ENCODE measurements around the gene HDLBP. TPM values are rescaled to one million over a fixed set of nuclear protein-coding genes. Genes with fewer than 3 reads are reported as not detected.

Gene HDLBP
- total RNA-seq, 2 experiments from 2014 or later = 259 to 266 TPM

- Mint-ChIP-seq H3K27me3 (no peaks in the 10 kb centered on the region), H3K27ac (no peak overlapping the region), H3K4me3 (no peak overlapping the region), H3K9me3 (no peaks in the 10 kb centered on the region), H3K36me3 (ENCODE audit: low read depth) (peaks cover 68% of the 10 kb centered on the region), H3K4me1 (ENCODE audit: low read depth) (no peaks in the 10 kb centered on the region)
- no peak for DNase-seq
- intact Hi-C loops (cut with micrococcal nuclease) = no loop called here
- ChIA-PET CTCF (no interaction called here), POLR2A (no interaction called here)
- no peak for ATAC-seq
- no peak for TF ChIP-seq CTCF (IDR thresholded peaks at IDR 0.05)
Measured at GRCh38 chr2:241230435-241230834, 85.0 kb downstream of the HDLBP start.

- Mint-ChIP-seq H3K4me3 (no peak overlapping the region), H3K27me3 (no peaks in the 10 kb centered on the region), H3K27ac (no peak overlapping the region), H3K36me3 (ENCODE audit: low read depth) (peaks cover 61% of the 10 kb centered on the region), H3K9me3 (no peaks in the 10 kb centered on the region), H3K4me1 (ENCODE audit: low read depth) (no peaks in the 10 kb centered on the region)
- intact Hi-C loops (cut with micrococcal nuclease) = no loop called here
- DNase-seq (no peak), ATAC-seq (no peak)
- ChIA-PET CTCF (no interaction called here), POLR2A (no interaction called here)
- no peak for TF ChIP-seq CTCF (IDR thresholded peaks at IDR 0.05)
Measured at GRCh38 chr2:241229563-241230401, 85.7 kb downstream of the HDLBP start.

GRCh38 chr2:241228860-241229516 is 86.5 kb downstream of the HDLBP start:
- intact Hi-C loops (cut with micrococcal nuclease) = no loop called here
- ChIA-PET CTCF (no interaction called here), POLR2A (no interaction called here)
- Mint-ChIP-seq H3K9me3 (no peaks in the 10 kb centered on the region), H3K27ac (no peak overlapping the region), H3K27me3 (no peaks in the 10 kb centered on the region), H3K4me3 (no peak overlapping the region), H3K4me1 (ENCODE audit: low read depth) (no peaks in the 10 kb centered on the region), H3K36me3 (ENCODE audit: low read depth) (peaks cover 55% of the 10 kb centered on the region)
- TF ChIP-seq CTCF (IDR thresholded peaks at IDR 0.05) = no peak
- DNase-seq (no peak), ATAC-seq (no peak)

GRCh38 chr2:241228081-241228859 is 87.2 kb downstream of the HDLBP start:
- peaks cover 48% of the 10 kb centered on the region for H3K36me3 Mint-ChIP-seq (ENCODE audit: low read depth)
- no peak overlapping the region for H3K4me3 Mint-ChIP-seq
- DNase-seq = no peak
- TF ChIP-seq CTCF (IDR thresholded peaks at IDR 0.05) = no peak
- ChIA-PET CTCF (no interaction called here), POLR2A (no interaction called here)
- intact Hi-C loops (cut with micrococcal nuclease) = no loop called here
- no peaks in the 10 kb centered on the region for H3K9me3 Mint-ChIP-seq
- H3K27ac Mint-ChIP-seq = no peak overlapping the region
- no peaks in the 10 kb centered on the region for H3K27me3 Mint-ChIP-seq
- no peak for ATAC-seq
- H3K4me1 Mint-ChIP-seq (ENCODE audit: low read depth) = peaks cover 4% of the 10 kb centered on the region

- ChIA-PET POLR2A (no interaction called here), CTCF (no interaction called here)
- Mint-ChIP-seq H3K27ac (no peak overlapping the region), H3K4me1 (ENCODE audit: low read depth) (peaks cover 5% of the 10 kb centered on the region), H3K27me3 (no peaks in the 10 kb centered on the region), H3K9me3 (no peaks in the 10 kb centered on the region), H3K4me3 (no peak overlapping the region), H3K36me3 (ENCODE audit: low read depth) (peaks cover 43% of the 10 kb centered on the region)
- DNase-seq (no peak), ATAC-seq (no peak)
- intact Hi-C loops (cut with micrococcal nuclease) = no loop called here
- TF ChIP-seq CTCF (IDR thresholded peaks at IDR 0.05) = no peak
Measured at GRCh38 chr2:241227594-241227993, 87.9 kb downstream of the HDLBP start.

All from activated CD8-positive, alpha-beta T cell treated with anti-CD3 and anti-CD28 coated beads for 36 hours (primary cell).